ENCODE data around the gene ACSS3.

The ACSS3 gene

DNA sequence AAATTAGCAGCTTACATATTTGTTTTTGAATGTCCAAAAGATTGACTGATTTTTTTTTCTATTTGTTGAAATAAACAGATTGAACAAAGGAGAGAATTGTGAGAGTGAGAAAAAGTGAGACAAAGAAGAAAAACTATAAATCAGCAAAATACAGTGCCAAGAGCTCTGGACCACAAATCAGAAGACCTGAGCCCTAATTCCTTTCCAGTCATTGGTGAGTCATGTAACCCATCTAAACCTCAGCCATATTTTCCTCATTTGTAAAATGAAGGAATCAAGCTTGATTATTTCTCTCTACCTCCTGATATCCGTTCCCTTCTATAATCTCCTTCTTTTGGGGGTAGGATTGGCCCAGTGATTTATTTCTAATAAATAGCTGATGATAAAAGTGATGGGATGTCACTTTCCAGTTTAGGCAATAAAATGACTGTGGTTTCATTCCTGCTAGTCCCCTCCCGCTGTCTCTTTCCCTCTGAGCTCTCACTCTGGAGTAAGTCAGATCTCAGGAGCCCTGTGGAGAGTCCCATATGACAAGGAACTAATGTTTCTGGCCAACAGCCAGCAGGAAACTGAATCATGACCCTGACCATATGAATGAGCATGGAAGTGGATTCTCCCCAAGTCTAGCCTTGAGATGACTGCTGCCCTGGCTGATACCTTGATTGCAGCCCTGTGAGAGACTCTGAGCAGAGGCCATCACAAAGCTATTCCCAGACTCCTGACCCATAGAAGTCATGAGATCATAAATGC, 218.9 kb downstream of the ACSS3 start:
- no peak for DNase-seq (ENCODE audit: low spot score)

DNA sequence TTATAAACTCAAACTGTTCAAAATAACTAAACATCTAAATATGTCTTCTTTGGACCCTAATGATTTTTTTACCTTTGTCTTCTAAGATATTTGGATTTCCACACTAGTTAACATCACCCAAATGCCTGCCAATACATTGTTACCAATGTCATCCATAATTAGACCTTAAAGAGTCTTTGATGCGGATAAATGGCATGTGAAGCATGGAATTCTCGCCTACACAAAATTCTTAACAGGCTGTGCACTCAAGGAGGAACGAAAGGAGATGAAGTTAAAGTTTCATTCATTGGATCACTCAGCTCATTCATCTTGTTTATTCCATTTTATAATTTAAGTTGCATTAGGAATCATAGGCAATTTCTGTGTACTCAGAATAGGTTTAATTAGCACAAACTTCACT, 219.7 kb downstream of the ACSS3 start:
- no peak for DNase-seq (ENCODE audit: low spot score)

DNA sequence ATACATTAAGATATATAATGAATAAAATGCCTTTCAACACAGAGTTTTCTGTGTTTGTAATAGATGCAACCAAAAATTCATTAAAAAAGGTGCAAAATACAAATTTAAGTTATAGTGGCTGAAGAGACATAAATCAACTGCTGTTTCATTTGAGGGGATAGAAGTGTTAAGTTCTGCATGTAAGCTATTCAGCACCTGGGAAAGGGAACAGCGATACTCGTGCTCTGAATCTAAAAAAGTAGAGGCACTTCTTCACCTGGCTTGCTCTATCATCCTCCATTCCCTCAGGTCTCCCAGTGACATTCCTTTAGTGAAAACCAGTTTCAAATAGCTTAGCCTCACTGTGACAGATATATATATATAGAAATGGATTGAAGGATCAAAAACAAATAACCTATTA, 222.6 kb downstream of the ACSS3 start:
- DNase-seq (ENCODE audit: low spot score), result no peak

DNA sequence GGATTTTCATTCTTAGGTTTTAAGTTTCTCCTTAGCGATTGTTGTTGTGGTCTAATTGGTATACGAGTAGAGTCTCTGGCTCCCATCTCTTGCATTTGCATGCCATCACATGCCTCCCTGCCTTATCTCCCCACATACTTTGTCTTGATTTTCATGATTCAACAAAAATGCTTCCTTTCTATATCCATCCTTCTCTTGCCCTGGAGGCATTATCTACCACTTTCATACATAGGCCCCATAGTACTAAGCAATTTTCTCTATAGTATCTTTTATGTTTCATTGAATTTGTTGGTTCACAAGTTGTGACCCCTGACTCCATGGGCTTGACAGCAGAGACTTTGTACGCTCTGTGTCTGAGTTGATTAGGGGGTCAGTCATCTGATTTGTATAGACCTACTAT, 226.1 kb downstream of the ACSS3 start:
- DNase-seq (ENCODE audit: low spot score), result no peak
